Aorta (tissue), 5 donors: ENCODE data around the gene AKAP13. TPM values are rescaled to one million over a fixed set of nuclear protein-coding genes. Genes with fewer than 3 reads are reported as not detected.
A peak's percentile ranks its signal among the peaks of the same experiment; 100 is the strongest.

Source experiments
- ATAC-seq: fragments of 200-7000 bp; cut with Tn5 transposase; one replicate; pipeline ENCODE4 v1.9.1; 2022; ENCODE audit warnings: moderate library complexity; ENCODE audit not compliant: low FRiP score
- DNase-seq, 2 donors: peaks; one replicate each; pipeline ENCODE4 v3.0.0-alpha.2; 2020
- H3K27ac ChIP-seq, 2 donors: one replicate each; pipeline ENCODE4 v1.5.1; 2013; ENCODE audit warnings: low read length in 2 of 2, mild to moderate bottlenecking in 2 of 2, moderate library complexity in 2 of 2, control low read depth in 1 of 2, inconsistent platforms in 1 of 2, low read depth in 1 of 2
- H3K27me3 ChIP-seq, 2 donors: one replicate each; pipeline ENCODE4 v1.6.1; 2013; ENCODE audit warnings: control low read depth in 1 of 2, low read length in 1 of 2, mild to moderate bottlenecking in 1 of 2, moderate library complexity in 1 of 2; ENCODE audit not compliant: insufficient read depth in 2 of 2, control insufficient read depth in 1 of 2
- H3K36me3 ChIP-seq, 2 donors: one replicate each; pipeline ENCODE4 v1.6.1; 2013; ENCODE audit warnings: control low read depth in 1 of 2, low read length in 1 of 2, mild to moderate bottlenecking in 1 of 2; ENCODE audit not compliant: insufficient read depth in 2 of 2, control insufficient read depth in 1 of 2
- H3K4me1 ChIP-seq, 2 donors: one replicate each; pipeline ENCODE4 v1.6.1; 2013; ENCODE audit warnings: low read length in 2 of 2, control low read depth in 1 of 2, mild to moderate bottlenecking in 1 of 2, moderate library complexity in 1 of 2; ENCODE audit not compliant: insufficient read depth in 2 of 2, control insufficient read depth in 1 of 2
- H3K4me3 ChIP-seq, 2 donors: one replicate each; pipeline ENCODE4 v1.5.1; 2013; ENCODE audit warnings: low read length in 2 of 2, control low read depth in 1 of 2, mild to moderate bottlenecking in 1 of 2
- H3K9me3 ChIP-seq: one replicate; pipeline ENCODE4 v1.6.1; 2013; ENCODE audit warnings: mild to moderate bottlenecking, low read length; ENCODE audit not compliant: control insufficient read depth
- WGBS, 2 donors: extraction: QIAGEN DNeasy Blood & Tissue Kit; methylation state at CpG; one replicate each; pipeline ENCODE4 v1.1.7; 2013; 5-methylcytosine and 5-hydroxymethylcytosine counted together
- intact Hi-C, 2 donors: fragments of 100-400 bp; cut with DNase I; formaldehyde crosslinking; loops; one replicate each; pipeline versions ENCODE4 v1.14.2 to v1.15.0; 2022
- polyA plus RNA-seq, 2 donors: library from polyadenylated mRNA; stranded (reverse); fragments of 200-250 nt; gene quantifications; one replicate each; pipeline ENCODE4 v1.2.3, GENCODE V29; 2013
- total RNA-seq, 2 donors: library from RNA; stranded (reverse); fragmentation: NEBNext Ultra II Directional; extraction: Animal tissue kit (Norgen Biotek cat#: 25700); gene quantifications; one replicate each; pipeline ENCODE4 v1.2.1, GENCODE V29; 2021
- donor health status: healthy with polysubstance abuse.
- donor health status: Bipolar disorder and iron deficiency.
- donor health status: DM: no; HTN: no; CAD: no.
- donor health status: DM: no; HTN: no; CAD: no.
- donor health status: DM: yes; HTN: yes; CAD: no.

The AKAP13 gene
- total and polyA plus RNA-seq, 4 donors = 29.6 to 267 (median 138) TPM

DNA sequence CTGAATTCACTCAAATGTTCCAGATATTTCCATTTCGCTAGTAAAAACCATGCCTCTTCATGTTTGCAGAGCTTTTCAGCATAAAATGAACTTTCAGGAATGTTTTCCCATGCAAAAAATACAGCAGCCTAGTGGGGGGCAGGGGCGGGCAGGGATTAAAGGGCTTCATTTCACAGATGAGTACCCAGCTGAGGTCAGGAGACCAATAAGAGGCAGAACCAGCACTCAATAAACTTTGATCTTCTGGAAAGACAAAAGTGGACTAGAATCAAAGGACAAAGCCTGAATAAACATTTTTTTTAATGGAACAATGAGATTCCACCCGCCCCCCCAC is 406.3 kb downstream of the AKAP13 start:
- Histone ChIP-seq H3K4me3 (no peak overlapping the region), H3K27me3 (no peaks in the 10 kb centered on the region), H3K36me3 (no peaks in the 10 kb centered on the region), H3K27ac (no peak overlapping the region), H3K4me1 (no peaks in the 10 kb centered on the region), H3K9me3 (no peaks in the 10 kb centered on the region)
- WGBS, 2 donors = 78 to 88% methylated on average over 3 of the region's 3 CpGs
- DNase-seq (no peak), ATAC-seq (no peak)
- intact Hi-C loops = no loop called here

DNA sequence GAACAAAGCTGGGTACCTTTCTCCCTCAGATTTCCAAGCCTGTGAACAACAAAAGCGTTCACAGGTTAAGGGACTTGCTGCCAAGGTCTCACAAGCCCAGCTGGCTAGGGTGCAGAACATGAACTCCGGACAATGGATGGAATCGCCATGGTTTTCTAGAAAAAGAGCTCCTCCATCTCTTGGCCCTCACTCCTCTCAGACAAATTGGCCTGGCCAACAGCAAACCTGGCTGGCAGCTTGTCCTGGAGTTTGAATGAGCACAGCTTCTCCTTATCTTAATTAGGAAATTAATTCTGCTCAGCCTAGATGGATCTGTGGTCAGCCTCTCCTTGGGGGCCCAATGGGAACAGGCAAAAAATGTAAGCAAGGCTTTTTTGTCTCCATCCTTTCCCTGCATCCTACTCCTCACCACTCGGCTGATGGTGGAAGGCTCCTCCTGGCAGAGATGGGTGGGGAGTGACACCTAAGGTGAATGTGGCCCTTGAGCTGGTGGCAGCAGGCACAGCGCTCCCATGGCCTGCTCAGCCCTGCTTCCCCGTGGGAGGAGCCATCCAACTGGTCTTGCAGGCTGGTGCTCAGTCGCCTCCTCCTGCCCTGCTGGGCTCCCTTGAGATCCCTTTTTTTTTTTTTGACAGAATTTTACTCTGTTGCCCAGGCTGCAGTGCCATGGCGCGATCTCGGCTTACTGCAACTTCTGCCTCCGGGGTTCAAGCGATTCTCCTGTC is 408.5 kb downstream of the AKAP13 start:
- ATAC-seq (no peak), DNase-seq (peak in 1 of 2 donors; percentile 67)
- no peak overlapping the region for H3K27ac ChIP-seq
- H3K4me3 ChIP-seq = no peak overlapping the region
- H3K4me1 ChIP-seq = no peaks in the 10 kb centered on the region
- 81% methylated on average over 12 of the region's 12 CpGs for WGBS, 2 donors
- intact Hi-C loops = no loop called here
- no peaks in the 10 kb centered on the region for H3K27me3 ChIP-seq
- H3K9me3 ChIP-seq = no peaks in the 10 kb centered on the region
- no peaks in the 10 kb centered on the region for H3K36me3 ChIP-seq

DNA sequence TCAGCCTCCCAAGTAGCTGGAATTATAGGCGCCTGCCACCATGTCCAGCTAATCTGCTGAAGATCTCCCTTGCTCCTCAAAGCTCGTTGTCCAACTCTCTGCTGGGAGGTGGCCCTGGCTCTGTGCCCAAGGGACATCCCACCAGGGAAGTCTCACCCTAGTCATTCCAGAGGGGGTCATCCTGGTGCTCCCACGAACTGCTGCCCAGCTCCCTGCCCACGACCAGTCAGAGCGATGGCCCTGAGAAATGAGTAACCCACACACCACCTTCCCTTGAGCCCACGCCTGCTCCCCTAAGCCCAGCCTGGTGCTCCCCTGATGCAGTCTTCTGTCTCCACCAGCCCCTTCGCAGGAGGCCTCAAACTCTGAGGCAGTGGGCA is 409.1 kb downstream of the AKAP13 start:
- Histone ChIP-seq H3K4me3 (no peak overlapping the region), H3K9me3 (no peaks in the 10 kb centered on the region), H3K36me3 (no peaks in the 10 kb centered on the region), H3K27ac (no peak overlapping the region), H3K4me1 (no peaks in the 10 kb centered on the region), H3K27me3 (no peaks in the 10 kb centered on the region)
- intact Hi-C loops = no loop called here
- DNase-seq = peak in 1 of 2 donors; percentile 51
- no peak for ATAC-seq
- 94% methylated on average over 7 of the region's 7 CpGs for WGBS, 2 donors

DNA sequence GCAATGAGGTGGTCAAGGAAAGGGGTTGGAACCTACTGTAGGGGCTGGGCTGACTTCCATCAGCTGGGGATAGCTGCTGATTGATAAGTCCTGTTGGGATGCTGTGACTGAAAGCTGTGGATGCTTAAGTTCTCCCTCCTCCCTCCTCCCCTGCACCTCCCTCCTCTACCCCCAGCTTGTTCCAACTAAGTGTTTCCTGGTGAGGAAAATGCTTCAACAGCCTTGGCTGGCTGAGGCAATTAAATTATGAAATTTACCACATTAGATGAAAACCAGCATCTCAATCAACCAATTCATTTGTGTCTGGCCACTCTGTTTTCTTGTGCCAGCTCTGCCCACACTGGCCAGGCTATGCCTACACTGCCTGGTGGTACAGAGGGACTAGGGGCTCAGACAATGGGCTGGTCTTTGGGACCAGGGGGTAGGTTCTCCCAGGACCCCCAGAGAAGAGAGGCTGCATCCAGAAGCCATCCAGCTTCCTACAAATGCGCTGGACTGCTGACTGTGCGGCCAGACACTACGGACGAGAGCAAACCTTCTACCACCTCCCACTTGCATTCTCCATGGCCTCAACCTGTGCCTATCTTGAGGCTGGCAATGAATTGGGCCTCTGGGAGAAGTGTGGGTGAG is 411.8 kb downstream of the AKAP13 start:
- Histone ChIP-seq H3K9me3 (no peaks in the 10 kb centered on the region), H3K4me1 (no peaks in the 10 kb centered on the region), H3K27me3 (no peaks in the 10 kb centered on the region), H3K36me3 (no peaks in the 10 kb centered on the region), H3K4me3 (no peak overlapping the region), H3K27ac (no peak overlapping the region)
- ATAC-seq = no peak
- DNase-seq = peak in 1 of 2 donors; percentile 39
- intact Hi-C loops = no loop called here
- WGBS, 2 donors = 96% methylated on average over 4 of the region's 4 CpGs

DNA sequence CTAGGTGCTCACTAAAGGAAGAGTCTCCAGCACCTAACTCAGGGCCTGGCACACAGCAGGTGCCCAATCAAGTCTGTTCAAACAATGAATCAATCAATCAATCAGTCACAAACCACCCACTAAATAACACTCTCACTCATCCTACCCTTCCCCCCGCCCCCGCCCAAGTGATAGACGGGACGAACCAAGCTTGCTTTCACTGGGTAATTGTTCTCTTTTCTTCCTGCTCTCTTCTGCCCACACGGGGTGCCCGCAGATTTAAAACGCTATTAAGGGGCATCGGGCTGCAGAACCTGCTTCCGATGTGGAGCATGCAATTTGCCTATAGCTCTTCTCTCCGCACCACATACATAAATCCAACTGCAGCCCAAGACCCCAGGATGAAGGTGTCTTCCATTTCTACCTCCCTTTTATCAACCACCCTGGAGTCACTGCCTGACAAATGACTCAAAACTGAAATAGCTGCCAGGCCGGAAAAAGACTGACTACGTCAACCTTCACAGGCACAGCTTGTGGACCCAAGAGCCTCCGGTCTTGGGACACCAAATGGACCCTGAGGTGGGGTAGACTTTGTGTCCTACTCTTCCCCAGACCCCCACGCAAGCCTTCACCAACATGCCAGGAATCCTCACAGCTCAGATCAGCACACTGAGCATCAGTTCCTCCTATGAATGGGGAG is 412.6 kb downstream of the AKAP13 start:
- no peaks in the 10 kb centered on the region for H3K4me1 ChIP-seq
- peak overlapping the region; percentile 71 to 92 for H3K4me3 ChIP-seq
- DNase-seq (peak in 1 of 2 donors; percentile 64), ATAC-seq (no peak)
- no peaks in the 10 kb centered on the region for H3K27me3 ChIP-seq
- no peaks in the 10 kb centered on the region for H3K9me3 ChIP-seq
- H3K36me3 ChIP-seq = no peaks in the 10 kb centered on the region
- 58 to 59% methylated on average over 14 of the region's 14 CpGs for WGBS, 2 donors
- intact Hi-C loops = no loop called here
- no peak overlapping the region for H3K27ac ChIP-seq

DNA sequence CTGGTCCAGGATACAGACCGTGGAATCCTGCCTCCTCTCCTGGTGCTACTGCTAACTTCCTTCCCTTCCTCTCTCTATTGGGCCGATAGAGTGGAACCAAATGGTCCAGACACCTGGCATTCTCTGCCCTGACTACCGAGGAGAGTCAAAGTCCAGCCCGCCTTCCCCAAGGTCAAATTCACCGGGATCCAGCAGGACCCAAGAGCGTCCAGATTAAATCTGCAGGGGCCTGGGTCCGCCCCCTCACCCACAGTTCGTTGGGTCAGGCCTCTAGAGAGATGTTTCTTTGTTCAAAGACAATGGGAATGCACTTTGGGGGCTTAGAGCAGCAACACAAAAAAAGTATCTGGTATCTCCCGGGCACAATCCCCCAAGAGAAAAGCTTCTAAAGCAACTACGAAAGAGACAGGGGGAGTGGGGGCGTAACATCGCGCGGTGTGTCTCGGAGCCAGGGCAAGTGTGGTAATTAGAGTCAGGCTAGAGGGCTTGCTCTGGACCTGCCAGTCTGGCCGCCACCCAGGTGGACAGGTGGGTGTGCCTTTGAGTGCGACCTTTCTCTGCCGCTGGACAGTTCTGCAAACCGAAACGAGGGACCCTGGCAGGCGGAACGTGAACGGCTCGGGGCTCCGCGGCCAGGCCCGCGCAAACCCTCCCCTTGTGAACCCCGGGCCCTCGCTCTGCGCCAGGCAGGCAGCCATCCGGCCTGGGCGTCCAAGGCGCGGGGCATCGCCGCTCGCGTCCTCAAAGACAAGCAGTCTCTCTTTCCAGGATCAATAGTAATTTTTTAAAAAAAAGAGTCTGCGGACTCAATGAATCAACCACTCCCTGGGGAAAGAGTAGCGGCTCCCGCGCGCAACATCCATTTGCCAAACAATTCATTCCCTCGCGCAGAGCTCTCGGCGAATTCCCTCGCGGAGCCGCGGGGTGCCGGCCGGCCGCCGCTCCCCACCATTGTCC is 413.5 kb downstream of the AKAP13 start:
- H3K9me3 ChIP-seq = no peaks in the 10 kb centered on the region
- peak overlapping the region; percentile 71 to 92 for H3K4me3 ChIP-seq
- no peaks in the 10 kb centered on the region for H3K36me3 ChIP-seq
- no peaks in the 10 kb centered on the region for H3K4me1 ChIP-seq
- WGBS, 2 donors = 1% methylated on average over 56 of the region's 56 CpGs
- intact Hi-C loops = loop anchor here in 1 of 2 donors (2.0 kb wide), 1 partner anchor 65 kb away; no protein-coding TSS in a partner anchor
- no peaks in the 10 kb centered on the region for H3K27me3 ChIP-seq
- peak in 1 of 2 donors; percentile 85 for DNase-seq
- ATAC-seq = peak; percentile 62
- H3K27ac ChIP-seq = peak overlapping the region; percentile 53 to 85

DNA sequence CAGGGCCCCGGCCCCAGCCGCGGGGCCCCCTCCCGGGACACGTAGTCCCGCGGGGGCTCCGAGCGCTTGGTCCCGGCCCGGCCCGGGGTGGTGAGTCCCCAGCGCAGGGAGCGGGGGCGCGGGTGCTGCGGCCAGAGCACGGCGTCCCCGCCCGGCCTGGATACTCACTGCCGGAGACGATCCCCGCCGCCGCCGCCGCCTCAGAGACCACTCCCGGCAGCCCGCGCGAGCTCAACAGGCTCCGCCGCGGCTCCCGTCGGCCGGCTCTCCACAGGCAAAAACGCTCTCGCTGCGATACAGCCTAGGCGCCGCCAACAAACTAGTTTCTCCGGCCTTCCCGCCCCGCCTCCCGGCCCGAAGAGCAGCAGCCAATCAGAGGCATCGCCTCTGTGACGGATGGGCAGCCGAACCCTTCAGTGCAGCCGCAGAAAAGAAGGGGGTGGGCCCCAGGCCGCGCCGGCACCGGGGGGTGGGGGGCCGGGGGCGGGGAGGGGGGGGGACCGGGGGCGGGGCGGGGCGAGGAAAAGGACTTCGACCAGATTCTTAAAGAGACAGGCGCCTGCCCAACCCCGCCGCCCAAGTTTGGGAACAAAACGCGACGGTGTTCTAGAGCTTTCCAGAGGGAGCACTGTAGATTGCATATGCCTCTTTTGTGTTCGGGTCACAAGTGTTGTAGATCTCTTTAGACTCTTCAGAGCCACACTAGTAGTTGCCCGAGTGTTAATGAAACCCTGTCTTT is 414.4 kb downstream of the AKAP13 start, which contains the start of gene KLHL25:
Gene KLHL25 (minus strand): TSS at position 328 of the 739 bp plus-strand sequence. CDS start 25,115 bp downstream, outside the sequence.
- Histone ChIP-seq H3K4me1 (no peaks in the 10 kb centered on the region), H3K27me3 (no peaks in the 10 kb centered on the region), H3K27ac (peak within 1 kb of the TSS; percentile 53 to 85), H3K4me3 (peak within 1 kb of the TSS; percentile 71 to 92), H3K36me3 (no peaks in the 10 kb centered on the region), H3K9me3 (no peaks in the 10 kb centered on the region)
- DNase-seq (peak; percentile 97), ATAC-seq (peak; percentile 97)
- intact Hi-C loops = loop anchor here in 1 of 2 donors (2.0 to 5.0 kb wide), 2 partner anchors 42 to 66 kb away; no protein-coding TSS in a partner anchor
- WGBS, 2 donors = 1% methylated on average over 47 to 70 of the region's 71 CpGs
